Caco-2 (cell line): Measurements from ENCODE around the gene TDRKH. TPM values are rescaled to one million over a fixed set of nuclear protein-coding genes. Genes with fewer than 3 reads are reported as not detected.

ENCODE experiments used
- BruUV-seq: library from RNA; stranded (reverse); fragments of 400-500 nt; replicated peaks from 2 replicates; lab custom pipeline; 2021; lab: Mats Ljungman, UMichigan
- CTCF ChIA-PET: fragments of 300-600 bp; sonication (Branson Sonifier 250); formaldehyde crosslinking; loops from one replicate; lab custom pipeline; 2022; ENCODE audit warnings: antibody characterized with exemption; lab: Charles Lee
- POLR2A ChIA-PET: fragments of 300-600 bp; sonication (Branson Sonifier 250); formaldehyde crosslinking; loops from one replicate; lab custom pipeline; 2022; ENCODE audit warnings: antibody characterized with exemption; lab: Charles Lee
- DNase-seq, 2 experiments: peaks; one replicate each; pipeline versions ENCODE4 v3.0.0 to v3.0.0-alpha.2; 2020 to 2022
- H3K27me3 ChIP-seq: replicated peaks from 2 replicates; pipeline ENCODE4 v1.6.0; 2011; ENCODE audit warnings: low read length; ENCODE audit not compliant: control insufficient read depth, insufficient read depth
- H3K36me3 ChIP-seq: 2 replicates; pipeline ENCODE4 v1.5.1; 2011; ENCODE audit warnings: low read length; ENCODE audit not compliant: control insufficient read depth, insufficient read depth
- H3K4me1 ChIP-seq: fragments of 250-450 bp; sonication (Bioruptor Pico); 2 replicates; pipeline ENCODE4 v1.5.1; 2020; ENCODE audit warnings: mild to moderate bottlenecking
- H3K4me3 ChIP-seq: 2 replicates; pipeline ENCODE4 v1.5.1; 2011; ENCODE audit warnings: low read depth, mild to moderate bottlenecking, control low read depth, low read length
- H3K9me3 ChIP-seq: fragments of 250-450 bp; sonication (Bioruptor Pico); 2 replicates; pipeline ENCODE4 v1.5.1; 2020; ENCODE audit warnings: mild to moderate bottlenecking, moderate library complexity
- H3K27ac Mint-ChIP-seq: one replicate; pipeline ENCODE4 v1.8.0; 2022; ENCODE audit warnings: mixed read lengths; ENCODE audit not compliant: unreplicated experiment
- H3K27me3 Mint-ChIP-seq: one replicate; pipeline ENCODE4 v1.8.0; 2022; ENCODE audit warnings: mixed read lengths; ENCODE audit not compliant: insufficient read depth, unreplicated experiment
- H3K36me3 Mint-ChIP-seq: one replicate; pipeline ENCODE4 v1.8.0; 2022; ENCODE audit warnings: mild to moderate bottlenecking, mixed read lengths; ENCODE audit not compliant: insufficient read depth, unreplicated experiment
- H3K4me1 Mint-ChIP-seq: one replicate; pipeline ENCODE4 v1.8.0; 2022; ENCODE audit warnings: low read depth, mixed read lengths; ENCODE audit not compliant: unreplicated experiment
- H3K4me3 Mint-ChIP-seq: one replicate; pipeline ENCODE4 v1.8.0; 2022; ENCODE audit warnings: mild to moderate bottlenecking, moderate library complexity, mixed read lengths; ENCODE audit not compliant: unreplicated experiment
- H3K9me3 Mint-ChIP-seq: one replicate; pipeline ENCODE4 v1.8.0; 2022; ENCODE audit warnings: mixed read lengths; ENCODE audit not compliant: unreplicated experiment
- CTCF ChIP-seq, 2 experiments: fragments of 200-600 bp in 1 of 2; IDR thresholded peaks; 1 replicate in 1 of 2; 2 replicates in 1 of 2; pipeline versions ENCODE4 v1.5.1 to v1.8.0; 2011 to 2022; ENCODE audit warnings: antibody characterized with exemption in 1 of 2, control low read depth in 1 of 2, inconsistent platforms in 1 of 2, low read depth in 1 of 2, low read length in 1 of 2, mild to moderate bottlenecking in 1 of 2, moderate library complexity in 1 of 2; ENCODE audit not compliant: insufficient read depth in 1 of 2, severe bottlenecking in 1 of 2, unreplicated experiment in 1 of 2
- intact Hi-C: fragments of 100-400 bp; cut with micrococcal nuclease; formaldehyde crosslinking; loops from one replicate; pipeline ENCODE4 v1.10.0; 2022; ENCODE audit not compliant: unreplicated experiment
- total RNA-seq: library from RNA; stranded (reverse); gene quantifications from 2 replicates; pipeline ENCODE4 v1.2.3, GENCODE V29; 2022

The TDRKH gene
- total RNA-seq, 1 experiment from 2014 or later = 15.0 TPM

- no peaks in the 10 kb centered on the region for H3K4me1 Mint-ChIP-seq
- peaks cover 2% of the 10 kb centered on the region for H3K27me3 Mint-ChIP-seq
- no peak for DNase-seq
- Histone ChIP-seq H3K27me3 (no peaks in the 10 kb centered on the region; the same call in 1 of the 2 replicates), H3K4me3 (no peak overlapping the region), H3K36me3 (no peaks in the 10 kb centered on the region), H3K9me3 (no peaks in the 10 kb centered on the region), H3K4me1 (no peaks in the 10 kb centered on the region)
- no peak overlapping the region for H3K27ac Mint-ChIP-seq
- intact Hi-C loops = loop anchor here (5.0 kb wide), 1 partner anchor 51 kb away; the partner anchor contains the start of gene THEM5
- ChIA-PET CTCF (no interaction called here), POLR2A (no interaction called here)
- no peak for TF ChIP-seq CTCF (IDR thresholded peaks at IDR 0.05; ENCODE audit: insufficient read depth in 1 of 2, low read depth in 1 of 2, low read length in 1 of 2, severe bottlenecking in 1 of 2, unreplicated experiment in 1 of 2)
- no TSS peak for BruUV-seq
- H3K36me3 Mint-ChIP-seq = no peaks in the 10 kb centered on the region
- H3K9me3 Mint-ChIP-seq = no peaks in the 10 kb centered on the region
- H3K4me3 Mint-ChIP-seq = no peak overlapping the region
Measured at GRCh38 chr1:151800830-151801229, 10.5 kb upstream of the TDRKH start.

DNA sequence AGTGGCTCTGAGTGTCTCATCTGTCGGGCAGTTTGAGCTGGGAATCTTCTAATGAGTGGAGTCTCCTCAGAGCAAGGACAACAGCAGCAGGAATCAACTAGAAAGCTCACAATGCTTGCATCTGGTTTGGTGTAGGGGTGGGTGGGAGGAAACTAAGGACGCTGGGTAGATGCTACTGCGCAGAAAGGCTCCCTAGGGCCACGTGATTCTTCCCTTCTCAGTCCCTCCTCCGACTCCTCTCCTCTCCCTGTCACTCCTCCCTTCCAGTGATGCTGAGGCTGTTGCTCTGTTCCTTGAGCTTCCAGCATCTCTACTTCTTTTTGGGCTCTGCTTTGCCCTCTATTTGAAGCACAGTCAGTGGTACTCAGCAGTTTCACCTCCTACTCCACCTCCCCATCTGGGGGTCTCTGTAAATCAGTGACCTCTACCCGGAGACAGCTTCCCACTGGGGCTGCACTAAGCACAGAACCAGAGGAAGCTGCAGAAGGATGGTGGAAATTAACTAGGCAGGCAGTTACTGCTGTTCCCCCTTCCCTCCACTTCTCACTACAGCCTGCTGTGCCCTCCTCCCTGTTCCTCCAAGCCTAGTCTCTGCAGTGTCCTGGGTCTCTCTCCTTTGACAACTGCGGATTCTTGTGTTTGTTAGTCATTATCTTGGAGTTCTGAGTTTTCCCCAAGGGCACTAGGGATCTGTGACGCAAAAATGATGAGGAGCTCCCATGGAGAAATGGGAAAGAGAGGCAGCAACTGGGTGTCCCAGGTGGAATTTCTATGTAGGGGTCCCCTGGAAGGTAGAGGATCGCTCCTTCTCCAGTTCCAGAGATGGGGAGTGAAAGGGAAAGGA is 9.1 kb upstream of the TDRKH start:
- POLR2A ChIA-PET = no interaction called here

GRCh38 chr1:151798571-151798970 is 8.3 kb upstream of the TDRKH start:
- intact Hi-C loops = no loop called here
- Histone ChIP-seq H3K4me3 (no peak overlapping the region), H3K27me3 (no peaks in the 10 kb centered on the region), H3K36me3 (no peaks in the 10 kb centered on the region), H3K4me1 (no peaks in the 10 kb centered on the region), H3K9me3 (no peaks in the 10 kb centered on the region)
- POLR2A ChIA-PET = no interaction called here
- no peaks in the 10 kb centered on the region for H3K9me3 Mint-ChIP-seq
- no peak overlapping the region for H3K4me3 Mint-ChIP-seq
- no peaks in the 10 kb centered on the region for H3K36me3 Mint-ChIP-seq
- DNase-seq = no peak
- H3K27ac Mint-ChIP-seq = no peak overlapping the region
- CTCF ChIA-PET = no interaction called here
- no TSS peak for BruUV-seq
- TF ChIP-seq CTCF (IDR thresholded peaks at IDR 0.05; ENCODE audit: insufficient read depth in 1 of 2, low read depth in 1 of 2, low read length in 1 of 2, severe bottlenecking in 1 of 2, unreplicated experiment in 1 of 2) = no peak
- H3K27me3 Mint-ChIP-seq = peaks cover 2% of the 10 kb centered on the region
- H3K4me1 Mint-ChIP-seq = no peaks in the 10 kb centered on the region

More for the DNA sequence above, 9.1 kb upstream of the TDRKH start:
- Histone ChIP-seq H3K36me3 (no peaks in the 10 kb centered on the region), H3K4me1 (no peaks in the 10 kb centered on the region), H3K4me3 (no peak overlapping the region), H3K9me3 (no peaks in the 10 kb centered on the region), H3K27me3 (no peaks in the 10 kb centered on the region)
- CTCF ChIA-PET = no interaction called here
- Mint-ChIP-seq H3K36me3 (no peaks in the 10 kb centered on the region), H3K27ac (no peak overlapping the region), H3K27me3 (peaks cover 2% of the 10 kb centered on the region), H3K9me3 (no peaks in the 10 kb centered on the region), H3K4me3 (no peak overlapping the region), H3K4me1 (no peaks in the 10 kb centered on the region)
- intact Hi-C loops = loop anchor here (5.0 kb wide), 1 partner anchor 53 kb away; the partner anchor contains the start of gene THEM5
- no TSS peak for BruUV-seq
- no peak for DNase-seq
- TF ChIP-seq CTCF (IDR thresholded peaks at IDR 0.05; ENCODE audit: insufficient read depth in 1 of 2, low read depth in 1 of 2, low read length in 1 of 2, severe bottlenecking in 1 of 2, unreplicated experiment in 1 of 2) = no peak
